CD14-positive monocyte (primary cell): ENCODE results near the gene MOB1B. TPM values are rescaled to one million over a fixed set of nuclear protein-coding genes. Genes with fewer than 3 reads are reported as not detected.

Experiments used
- DNase-seq, 3 donors: peaks; one replicate each; pipeline ENCODE4 v3.0.0-alpha.2; 2011 to 2022
- H2AFZ ChIP-seq: 2 replicates; pipeline ENCODE4 v1.6.0; 2012; ENCODE audit warnings: mild to moderate bottlenecking, low read depth, low read length, inconsistent platforms; ENCODE audit not compliant: insufficient read depth, poor library complexity, severe bottlenecking
- H3K27ac ChIP-seq, 2 donors: 1 replicate in 1 of 2; 2 replicates in 1 of 2; pipeline ENCODE4 v1.5.1; 2012 to 2013; ENCODE audit warnings: low read length in 2 of 2, control low read depth in 1 of 2, inconsistent platforms in 1 of 2, low read depth in 1 of 2, mild to moderate bottlenecking in 1 of 2
- H3K27me3 ChIP-seq, 2 donors: one replicate each; pipeline versions ENCODE4 v1.6.0 to v1.6.1; 2011 to 2013; ENCODE audit warnings: low read length in 2 of 2; ENCODE audit not compliant: control insufficient read depth in 2 of 2, insufficient read depth in 2 of 2
- H3K36me3 ChIP-seq, 2 donors: replicated peaks in 1 of 2; 1 replicate in 1 of 2; 2 replicates in 1 of 2; pipeline versions ENCODE4 v1.5.1 to v1.6.1; 2012 to 2013; ENCODE audit warnings: low read length in 2 of 2, control low read depth in 1 of 2, inconsistent platforms in 1 of 2, mild to moderate bottlenecking in 1 of 2; ENCODE audit not compliant: insufficient read depth in 2 of 2, control insufficient read depth in 1 of 2
- H3K4me1 ChIP-seq, 2 donors: 1 replicate in 1 of 2; 2 replicates in 1 of 2; pipeline versions ENCODE4 v1.5.1 to v1.6.1; 2012 to 2013; ENCODE audit warnings: low read length in 2 of 2, control low read depth in 1 of 2, inconsistent platforms in 1 of 2, mild to moderate bottlenecking in 1 of 2, moderate library complexity in 1 of 2; ENCODE audit not compliant: insufficient read depth in 2 of 2, control insufficient read depth in 1 of 2
- H3K4me2 ChIP-seq: replicated peaks from 2 replicates; pipeline ENCODE3; 2012; ENCODE audit warnings: low read length, moderate library complexity, mild to moderate bottlenecking; ENCODE audit not compliant: poor library complexity, severe bottlenecking; ENCODE audit errors: extremely low read depth
- H3K4me3 ChIP-seq, 3 experiments: fragments of 200-600 bp in 1 of 3; sonication (generic) in 1 of 3; replicated peaks in 1 of 3; 1 replicate in 2 of 3; 2 replicates in 1 of 3; pipeline ENCODE4 v1.5.1; 2011 to 2013; ENCODE audit warnings: low read length in 3 of 3, mild to moderate bottlenecking in 3 of 3, control low read depth in 2 of 3, low read depth in 2 of 3, inconsistent platforms in 1 of 3, moderate library complexity in 1 of 3
- H3K79me2 ChIP-seq: 2 replicates; pipeline ENCODE4 v1.6.0; 2012; ENCODE audit warnings: mild to moderate bottlenecking, control low read depth, inconsistent platforms, low read length, moderate library complexity; ENCODE audit not compliant: insufficient read depth
- H3K9ac ChIP-seq: 2 replicates; pipeline ENCODE4 v1.6.0; 2017; ENCODE audit warnings: low read length, mild to moderate bottlenecking; ENCODE audit not compliant: insufficient read depth, poor library complexity, severe bottlenecking
- H3K9me3 ChIP-seq, 2 donors: replicated peaks in 1 of 2; 1 replicate in 1 of 2; 2 replicates in 1 of 2; pipeline versions ENCODE4 v1.5.1 to v1.6.1; 2012 to 2013; ENCODE audit warnings: low read length in 2 of 2, control low read depth in 1 of 2; ENCODE audit not compliant: control insufficient read depth in 1 of 2, insufficient read depth in 1 of 2
- H4K20me1 ChIP-seq: 2 replicates; pipeline ENCODE4 v1.6.0; 2012; ENCODE audit warnings: mild to moderate bottlenecking, low read length, control low read depth, moderate library complexity; ENCODE audit not compliant: insufficient read depth
- H3K27ac Mint-ChIP-seq, 7 donors: one replicate each; pipeline ENCODE4 v1.8.0; 2020; ENCODE audit warnings: mild to moderate bottlenecking in 7 of 7, mixed read lengths in 7 of 7, moderate library complexity in 6 of 7, inconsistent platforms in 2 of 7
- H3K27me3 Mint-ChIP-seq, 3 donors: one replicate each; pipeline ENCODE4 v1.8.0; 2021 to 2022; ENCODE audit warnings: low read depth in 3 of 3, mild to moderate bottlenecking in 3 of 3, mixed read lengths in 3 of 3, moderate library complexity in 3 of 3, inconsistent platforms in 1 of 3
- H3K36me3 Mint-ChIP-seq, 2 donors: one replicate each; pipeline ENCODE4 v1.8.0; 2020; ENCODE audit warnings: mixed read lengths in 2 of 2, inconsistent platforms in 1 of 2, mild to moderate bottlenecking in 1 of 2
- H3K4me1 Mint-ChIP-seq: one replicate; pipeline ENCODE4 v1.8.0; 2020; ENCODE audit warnings: mild to moderate bottlenecking, mixed read lengths
- H3K4me3 Mint-ChIP-seq, 2 donors: one replicate each; pipeline ENCODE4 v1.8.0; 2020; ENCODE audit warnings: mild to moderate bottlenecking in 2 of 2, mixed read lengths in 2 of 2, moderate library complexity in 1 of 2
- H3K9me3 Mint-ChIP-seq, 7 donors: one replicate each; pipeline ENCODE4 v1.8.0; 2020 to 2022; ENCODE audit warnings: mixed read lengths in 7 of 7, mild to moderate bottlenecking in 6 of 7, moderate library complexity in 6 of 7, inconsistent platforms in 2 of 7
- WGBS: methylation state at CpG from one replicate; pipeline ENCODE4 v1.1.5; 2013; ENCODE audit warnings: missing lambda C conversion rate; ENCODE audit not compliant: insufficient coverage; 5-methylcytosine and 5-hydroxymethylcytosine counted together
- intact Hi-C, 2 donors: fragments of 100-400 bp; cut with micrococcal nuclease; formaldehyde crosslinking; loops; one replicate each; pipeline versions ENCODE4 v1.15.0 to v1.15.1; 2023
- polyA plus RNA-seq, 3 donors: library from polyadenylated mRNA; depleted of rRNA in 1 of 3; unstranded in 2 of 3; stranded (reverse) in 1 of 3; fragments of 300-500 nt in 2 of 3; fragments of >200 nt in 1 of 3; fragmentation: Illumina TruSeq in 2 of 3; gene quantifications; 1 replicate in 2 of 3; 2 replicates in 1 of 3; pipeline ENCODE4 v1.2.3, GENCODE V29; 2012 to 2021
- TF ChIP-seq, protein P1 (sequence below): fragments of 200-600 bp; IDR thresholded peaks from one replicate; pipeline ENCODE4 v1.8.0; 2022; ENCODE audit warnings: antibody characterized with exemption, mild to moderate bottlenecking

Gene MOB1B
- polyA plus RNA-seq, 3 donors, result 3.9 to 10.7 (median 7.0) TPM

DNA sequence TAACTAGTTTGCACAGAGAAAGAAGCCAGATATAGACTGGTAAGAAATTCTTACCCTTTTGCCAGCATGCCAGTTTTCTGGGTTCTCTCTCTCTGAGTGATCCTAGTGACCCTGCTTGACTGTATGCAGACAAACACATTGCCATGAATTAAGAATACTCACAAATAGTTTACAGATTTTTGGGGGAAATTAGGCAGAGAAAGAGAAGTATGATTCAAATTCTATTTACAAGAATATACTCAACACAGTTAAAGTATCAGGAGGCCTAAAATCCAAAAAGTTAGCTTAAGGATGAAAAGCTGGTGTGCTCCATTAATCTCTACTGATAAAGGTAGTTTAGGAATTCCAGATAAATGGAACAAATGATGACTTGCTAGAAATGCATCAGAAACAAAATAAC, 18.4 kb downstream of the MOB1B start:
- Mint-ChIP-seq H3K4me3 (no peak overlapping the region), H3K27ac (peak overlapping the region in 1 of 7 donors; percentile 46), H3K27me3 (no peaks in the 10 kb centered on the region), H3K36me3 (peaks cover 0 to 5% of the 10 kb centered on the region in 2 donors), H3K4me1 (peaks cover 10% of the 10 kb centered on the region), H3K9me3 (peaks cover 1 to 8% (median 4%) of the 10 kb centered on the region in 7 donors)
- TF ChIP-seq, protein P1, sequence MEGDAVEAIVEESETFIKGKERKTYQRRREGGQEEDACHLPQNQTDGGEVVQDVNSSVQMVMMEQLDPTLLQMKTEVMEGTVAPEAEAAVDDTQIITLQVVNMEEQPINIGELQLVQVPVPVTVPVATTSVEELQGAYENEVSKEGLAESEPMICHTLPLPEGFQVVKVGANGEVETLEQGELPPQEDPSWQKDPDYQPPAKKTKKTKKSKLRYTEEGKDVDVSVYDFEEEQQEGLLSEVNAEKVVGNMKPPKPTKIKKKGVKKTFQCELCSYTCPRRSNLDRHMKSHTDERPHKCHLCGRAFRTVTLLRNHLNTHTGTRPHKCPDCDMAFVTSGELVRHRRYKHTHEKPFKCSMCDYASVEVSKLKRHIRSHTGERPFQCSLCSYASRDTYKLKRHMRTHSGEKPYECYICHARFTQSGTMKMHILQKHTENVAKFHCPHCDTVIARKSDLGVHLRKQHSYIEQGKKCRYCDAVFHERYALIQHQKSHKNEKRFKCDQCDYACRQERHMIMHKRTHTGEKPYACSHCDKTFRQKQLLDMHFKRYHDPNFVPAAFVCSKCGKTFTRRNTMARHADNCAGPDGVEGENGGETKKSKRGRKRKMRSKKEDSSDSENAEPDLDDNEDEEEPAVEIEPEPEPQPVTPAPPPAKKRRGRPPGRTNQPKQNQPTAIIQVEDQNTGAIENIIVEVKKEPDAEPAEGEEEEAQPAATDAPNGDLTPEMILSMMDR, result no peak
- Histone ChIP-seq H3K27ac (no peak overlapping the region), H3K4me1 (peaks cover 3 to 10% of the 10 kb centered on the region in 2 donors), H4K20me1 (peaks cover 38% of the 10 kb centered on the region), H3K4me3 (no peak overlapping the region), H3K9ac (no peak overlapping the region), H3K4me2 (no peak overlapping the region), H3K79me2 (peaks cover 87% of the 10 kb centered on the region), H2AFZ (no peak overlapping the region), H3K36me3 (no peaks in the 10 kb centered on the region), H3K9me3 (peaks cover 0 to 3% of the 10 kb centered on the region in 2 donors), H3K27me3 (no peaks in the 10 kb centered on the region)
- intact Hi-C loops, result no loop called here
- DNase-seq, result no peak

DNA sequence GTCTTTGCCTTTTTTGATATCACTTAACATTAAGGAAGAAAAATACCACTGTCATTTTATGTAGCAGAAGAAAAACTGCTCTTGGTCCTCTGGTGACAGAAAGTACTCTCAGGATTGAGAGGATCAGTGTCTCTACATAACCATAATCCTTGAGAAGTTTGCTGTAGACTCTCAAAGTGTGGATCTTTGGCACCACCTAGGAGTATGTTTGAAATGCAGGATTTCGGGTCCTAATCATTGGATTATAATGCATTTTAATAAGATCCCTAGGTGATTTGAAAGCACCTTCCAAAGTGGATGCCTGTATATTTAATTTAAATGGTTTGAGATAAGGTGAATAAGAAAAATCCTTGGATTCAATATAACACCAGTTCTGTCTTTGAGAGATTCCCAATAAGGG, 23.2 kb downstream of the MOB1B start:
- H3K27ac Mint-ChIP-seq, result peak overlapping the region in 2 of 7 donors; percentile 74 to 79
- TF ChIP-seq, protein P1, result no peak
- no peak for DNase-seq
- H3K4me1 Mint-ChIP-seq, result peaks cover 37% of the 10 kb centered on the region
- Histone ChIP-seq H2AFZ (no peak overlapping the region), H3K9me3 (no peaks in the 10 kb centered on the region), H3K4me2 (no peak overlapping the region), H3K36me3 (no peaks in the 10 kb centered on the region), H3K4me3 (no peak overlapping the region), H4K20me1 (peaks cover 34% of the 10 kb centered on the region), H3K79me2 (peaks cover 98% of the 10 kb centered on the region), H3K9ac (no peak overlapping the region), H3K27me3 (no peaks in the 10 kb centered on the region), H3K4me1 (peaks cover 21 to 40% of the 10 kb centered on the region in 2 donors), H3K27ac (peak overlapping the region in 1 of 2 donors; percentile 58)
- no CpG with 5 or more reads among the region's 1 CpG for whole genome bisulfite sequencing
- H3K4me3 Mint-ChIP-seq, result no peak overlapping the region
- intact Hi-C loops, result no loop called here
- H3K9me3 Mint-ChIP-seq, result peaks cover 0 to 4% (median 2%) of the 10 kb centered on the region in 7 donors
- peaks cover 7 to 10% of the 10 kb centered on the region in 2 donors for H3K36me3 Mint-ChIP-seq
- H3K27me3 Mint-ChIP-seq, result peaks cover 0 to 2% (median 0%) of the 10 kb centered on the region in 3 donors
